ENCODE data around the gene PILRA.

The PILRA gene

GRCh38 chr7:100387695-100388094 is 14.4 kb downstream of the PILRA start:
- Histone ChIP-seq H3K36me3 (ENCODE audit: control insufficient read depth, insufficient read depth, low read length) (no peaks in the 10 kb centered on the region), H3K27me3 (replicated peaks; ENCODE audit: control insufficient read depth, insufficient read depth, low read length, poor library complexity, severe bottlenecking) (no peaks in the 10 kb centered on the region)

GRCh38 chr7:100389437-100390088 is 16.3 kb downstream of the PILRA start:
- Histone ChIP-seq H3K4me3 (ENCODE audit: insufficient read depth, low read depth, low read length, poor library complexity, severe bottlenecking) (no peak overlapping the region), H3K36me3 (ENCODE audit: control insufficient read depth, insufficient read depth, low read length) (no peaks in the 10 kb centered on the region), H3K9me3 (ENCODE audit: control insufficient read depth, low read length) (no peaks in the 10 kb centered on the region), H3K27me3 (replicated peaks; ENCODE audit: control insufficient read depth, insufficient read depth, low read length, poor library complexity, severe bottlenecking) (no peaks in the 10 kb centered on the region), H3K4me1 (ENCODE audit: control insufficient read depth, insufficient read depth, low read length, poor library complexity, severe bottlenecking) (no peaks in the 10 kb centered on the region), H3K27ac (ENCODE audit: insufficient read depth, low read length, poor library complexity, severe bottlenecking) (no peak overlapping the region)
- no peak for DNase-seq

More at GRCh38 chr7:100387695-100388094, 14.4 kb downstream of the PILRA start:
- no peak overlapping the region for H3K4me3 ChIP-seq (ENCODE audit: insufficient read depth, low read depth, low read length, poor library complexity, severe bottlenecking)
- no peak for DNase-seq
- H3K27ac ChIP-seq (ENCODE audit: insufficient read depth, low read length, poor library complexity, severe bottlenecking), result no peak overlapping the region
- no peaks in the 10 kb centered on the region for H3K4me1 ChIP-seq (ENCODE audit: control insufficient read depth, insufficient read depth, low read length, poor library complexity, severe bottlenecking)
- no peaks in the 10 kb centered on the region for H3K9me3 ChIP-seq (ENCODE audit: control insufficient read depth, low read length)

GRCh38 chr7:100390286-100391009 is 17.2 kb downstream of the PILRA start:
- no peak for DNase-seq
- no peak overlapping the region for H3K4me3 ChIP-seq (ENCODE audit: insufficient read depth, low read depth, low read length, poor library complexity, severe bottlenecking)
- H3K27ac ChIP-seq (ENCODE audit: insufficient read depth, low read length, poor library complexity, severe bottlenecking), result no peak overlapping the region
- H3K9me3 ChIP-seq (ENCODE audit: control insufficient read depth, low read length), result no peaks in the 10 kb centered on the region
- no peaks in the 10 kb centered on the region for H3K36me3 ChIP-seq (ENCODE audit: control insufficient read depth, insufficient read depth, low read length)
- H3K27me3 ChIP-seq (replicated peaks; ENCODE audit: control insufficient read depth, insufficient read depth, low read length, poor library complexity, severe bottlenecking), result no peaks in the 10 kb centered on the region
- no peaks in the 10 kb centered on the region for H3K4me1 ChIP-seq (ENCODE audit: control insufficient read depth, insufficient read depth, low read length, poor library complexity, severe bottlenecking)

- no peaks in the 10 kb centered on the region for H3K4me1 ChIP-seq (ENCODE audit: control insufficient read depth, insufficient read depth, low read length, poor library complexity, severe bottlenecking)
- no peaks in the 10 kb centered on the region for H3K9me3 ChIP-seq (ENCODE audit: control insufficient read depth, low read length)
- no peak overlapping the region for H3K27ac ChIP-seq (ENCODE audit: insufficient read depth, low read length, poor library complexity, severe bottlenecking)
- no peaks in the 10 kb centered on the region for H3K27me3 ChIP-seq (replicated peaks; ENCODE audit: control insufficient read depth, insufficient read depth, low read length, poor library complexity, severe bottlenecking)
- no peaks in the 10 kb centered on the region for H3K36me3 ChIP-seq (ENCODE audit: control insufficient read depth, insufficient read depth, low read length)
- no peak for DNase-seq
- no peak overlapping the region for H3K4me3 ChIP-seq (ENCODE audit: insufficient read depth, low read depth, low read length, poor library complexity, severe bottlenecking)
Observed at GRCh38 chr7:100393233-100393905, 20.1 kb downstream of the PILRA start.

GRCh38 chr7:100394077-100394476 is 20.8 kb downstream of the PILRA start:
- Histone ChIP-seq H3K4me1 (ENCODE audit: control insufficient read depth, insufficient read depth, low read length, poor library complexity, severe bottlenecking) (no peaks in the 10 kb centered on the region), H3K27ac (ENCODE audit: insufficient read depth, low read length, poor library complexity, severe bottlenecking) (no peak overlapping the region), H3K27me3 (replicated peaks; ENCODE audit: control insufficient read depth, insufficient read depth, low read length, poor library complexity, severe bottlenecking) (no peaks in the 10 kb centered on the region), H3K36me3 (ENCODE audit: control insufficient read depth, insufficient read depth, low read length) (no peaks in the 10 kb centered on the region), H3K4me3 (ENCODE audit: insufficient read depth, low read depth, low read length, poor library complexity, severe bottlenecking) (no peak overlapping the region), H3K9me3 (ENCODE audit: control insufficient read depth, low read length) (no peaks in the 10 kb centered on the region)
- no peak for DNase-seq

- H3K4me1 ChIP-seq (ENCODE audit: control insufficient read depth, insufficient read depth, low read length, poor library complexity, severe bottlenecking), result no peaks in the 10 kb centered on the region
- no peak overlapping the region for H3K27ac ChIP-seq (ENCODE audit: insufficient read depth, low read length, poor library complexity, severe bottlenecking)
- no peak overlapping the region for H3K4me3 ChIP-seq (ENCODE audit: insufficient read depth, low read depth, low read length, poor library complexity, severe bottlenecking)
- no peaks in the 10 kb centered on the region for H3K9me3 ChIP-seq (ENCODE audit: control insufficient read depth, low read length)
- no peak for DNase-seq
- no peaks in the 10 kb centered on the region for H3K27me3 ChIP-seq (replicated peaks; ENCODE audit: control insufficient read depth, insufficient read depth, low read length, poor library complexity, severe bottlenecking)
- no peaks in the 10 kb centered on the region for H3K36me3 ChIP-seq (ENCODE audit: control insufficient read depth, insufficient read depth, low read length)
Observed at GRCh38 chr7:100396421-100396982, 23.2 kb downstream of the PILRA start.

- no peaks in the 10 kb centered on the region for H3K27me3 ChIP-seq (replicated peaks; ENCODE audit: control insufficient read depth, insufficient read depth, low read length, poor library complexity, severe bottlenecking)
- H3K4me1 ChIP-seq (ENCODE audit: control insufficient read depth, insufficient read depth, low read length, poor library complexity, severe bottlenecking), result no peaks in the 10 kb centered on the region
- H3K27ac ChIP-seq (ENCODE audit: insufficient read depth, low read length, poor library complexity, severe bottlenecking), result no peak overlapping the region
- no peak overlapping the region for H3K4me3 ChIP-seq (ENCODE audit: insufficient read depth, low read depth, low read length, poor library complexity, severe bottlenecking)
- no peak for DNase-seq
- no peaks in the 10 kb centered on the region for H3K9me3 ChIP-seq (ENCODE audit: control insufficient read depth, low read length)
- H3K36me3 ChIP-seq (ENCODE audit: control insufficient read depth, insufficient read depth, low read length), result no peaks in the 10 kb centered on the region
Observed at GRCh38 chr7:100397315-100398081, 24.2 kb downstream of the PILRA start.

- DNase-seq, result no peak
- H3K4me3 ChIP-seq (ENCODE audit: insufficient read depth, low read depth, low read length, poor library complexity, severe bottlenecking), result no peak overlapping the region
- no peaks in the 10 kb centered on the region for H3K4me1 ChIP-seq (ENCODE audit: control insufficient read depth, insufficient read depth, low read length, poor library complexity, severe bottlenecking)
- no peaks in the 10 kb centered on the region for H3K36me3 ChIP-seq (ENCODE audit: control insufficient read depth, insufficient read depth, low read length)
- no peaks in the 10 kb centered on the region for H3K9me3 ChIP-seq (ENCODE audit: control insufficient read depth, low read length)
- no peak overlapping the region for H3K27ac ChIP-seq (ENCODE audit: insufficient read depth, low read length, poor library complexity, severe bottlenecking)
- no peaks in the 10 kb centered on the region for H3K27me3 ChIP-seq (replicated peaks; ENCODE audit: control insufficient read depth, insufficient read depth, low read length, poor library complexity, severe bottlenecking)
Observed at GRCh38 chr7:100398239-100398638, 25.0 kb downstream of the PILRA start.

GRCh38 chr7:100400041-100400440 is 26.8 kb downstream of the PILRA start:
- Histone ChIP-seq H3K36me3 (ENCODE audit: control insufficient read depth, insufficient read depth, low read length) (no peaks in the 10 kb centered on the region), H3K4me1 (ENCODE audit: control insufficient read depth, insufficient read depth, low read length, poor library complexity, severe bottlenecking) (no peaks in the 10 kb centered on the region), H3K27ac (ENCODE audit: insufficient read depth, low read length, poor library complexity, severe bottlenecking) (no peak overlapping the region)

More at GRCh38 chr7:100400041-100400440, 26.8 kb downstream of the PILRA start:
- no peak for DNase-seq
- H3K27me3 ChIP-seq (replicated peaks; ENCODE audit: control insufficient read depth, insufficient read depth, low read length, poor library complexity, severe bottlenecking), result no peaks in the 10 kb centered on the region
- H3K9me3 ChIP-seq (ENCODE audit: control insufficient read depth, low read length), result no peaks in the 10 kb centered on the region
- no peak overlapping the region for H3K4me3 ChIP-seq (ENCODE audit: insufficient read depth, low read depth, low read length, poor library complexity, severe bottlenecking)
